ENCODE measurements around the gene FHIP1B. TPM values are rescaled to one million over a fixed set of nuclear protein-coding genes. Genes with fewer than 3 reads are reported as not detected.

The FHIP1B gene
- total and polyA plus RNA-seq, 2 experiments from 2014 or later, result 10.9 to 25.4 TPM

- Histone ChIP-seq H3K9ac (no peak overlapping the region), H3K4me1 (ENCODE audit: insufficient read depth) (0 out of 2 replicates have a peak, but pooled peaks cover 4% of the 10 kb centered on the region), H3K36me3 (ENCODE audit: low read depth) (peaks cover 25% of the 10 kb centered on the region), H4K20me1 (ENCODE audit: insufficient read depth) (no peaks in the 10 kb centered on the region), H3K9me2 (ENCODE audit: insufficient read depth) (no peaks in the 10 kb centered on the region), H3K9me3 (ENCODE audit: low read depth) (no peaks in the 10 kb centered on the region), H2AFZ (no peak overlapping the region), H3F3A (ENCODE audit: insufficient read depth) (no peaks in the 10 kb centered on the region), H3K27me3 (replicated peaks; ENCODE audit: insufficient read depth) (no peaks in the 10 kb centered on the region), H3K4me2 (ENCODE audit: unreplicated experiment) (no peak overlapping the region), H3K27ac (no peak overlapping the region), H3K79me2 (ENCODE audit: insufficient read depth) (no peaks in the 10 kb centered on the region), H3K4me3 (no peak overlapping the region)
- TF ChIP-seq EZH2phosphoT487 (IDR thresholded peaks at IDR 0.05; ENCODE audit: insufficient read depth, low read depth) (no peak), EZH2 (IDR thresholded peaks at IDR 0.05; ENCODE audit: insufficient read depth, poor library complexity, severe bottlenecking) (no peak)
- peak; percentile 45 for DNase-seq
- 95 to 99% methylated on average over 9 of the region's 9 CpGs for WGBS, 2 experiments (ENCODE audit: low coverage in 1 of 2, low lambda C conversion rate in 2 of 2, missing lambda C conversion rate in 2 of 2)
- in situ Hi-C loops (cut with MboI), result no loop called here
Measured at GRCh38 chr11:6210274-6210955, 24.0 kb downstream of the FHIP1B start.

- no peaks in the 10 kb centered on the region for H3K9me2 ChIP-seq (ENCODE audit: insufficient read depth)
- no peak overlapping the region for H3K27ac ChIP-seq
- no peak overlapping the region for H3K4me2 ChIP-seq (ENCODE audit: unreplicated experiment)
- no peak overlapping the region for H3K4me3 ChIP-seq
- in situ Hi-C loops (cut with MboI), result no loop called here
- no peaks in the 10 kb centered on the region for H4K20me1 ChIP-seq (ENCODE audit: insufficient read depth)
- WGBS, 2 experiments (ENCODE audit: low coverage in 1 of 2, low lambda C conversion rate in 2 of 2, missing lambda C conversion rate in 2 of 2), result 93 to 98% methylated on average over 12 of the region's 12 CpGs
- H3K9me3 ChIP-seq (ENCODE audit: low read depth), result no peaks in the 10 kb centered on the region
- H3K36me3 ChIP-seq (ENCODE audit: low read depth), result peaks cover 19% of the 10 kb centered on the region
- no peaks in the 10 kb centered on the region for H3K79me2 ChIP-seq (ENCODE audit: insufficient read depth)
- no peaks in the 10 kb centered on the region for H3F3A ChIP-seq (ENCODE audit: insufficient read depth)
- H3K9ac ChIP-seq, result no peak overlapping the region
- H2AFZ ChIP-seq, result no peak overlapping the region
- no peak for TF ChIP-seq EZH2 (IDR thresholded peaks at IDR 0.05; ENCODE audit: insufficient read depth, poor library complexity, severe bottlenecking)
- no peak for TF ChIP-seq EZH2phosphoT487 (IDR thresholded peaks at IDR 0.05; ENCODE audit: insufficient read depth, low read depth)
- no peak for DNase-seq
- H3K4me1 ChIP-seq (ENCODE audit: insufficient read depth), result 0 out of 2 replicates have a peak, but pooled peaks cover 4% of the 10 kb centered on the region
- no peaks in the 10 kb centered on the region for H3K27me3 ChIP-seq (replicated peaks; ENCODE audit: insufficient read depth)
Measured at GRCh38 chr11:6209801-6210200, 24.6 kb downstream of the FHIP1B start.

- no peak overlapping the region for H3K9ac ChIP-seq
- no peaks in the 10 kb centered on the region; the same call in 1 of the 2 replicates for H3K36me3 ChIP-seq (ENCODE audit: low read depth)
- no peaks in the 10 kb centered on the region for H4K20me1 ChIP-seq (ENCODE audit: insufficient read depth)
- H3K4me1 ChIP-seq (ENCODE audit: insufficient read depth), result peaks cover 9% of the 10 kb centered on the region
- H3K9me2 ChIP-seq (ENCODE audit: insufficient read depth), result no peaks in the 10 kb centered on the region
- no peaks in the 10 kb centered on the region for H3K79me2 ChIP-seq (ENCODE audit: insufficient read depth)
- H3K27me3 ChIP-seq (replicated peaks; ENCODE audit: insufficient read depth), result no peaks in the 10 kb centered on the region
- no peak overlapping the region for H3K27ac ChIP-seq
- TF ChIP-seq EZH2phosphoT487 (IDR thresholded peaks at IDR 0.05; ENCODE audit: insufficient read depth, low read depth) (no peak), EZH2 (IDR thresholded peaks at IDR 0.05; ENCODE audit: insufficient read depth, poor library complexity, severe bottlenecking) (no peak)
- no peak overlapping the region for H2AFZ ChIP-seq
- WGBS, 2 experiments (ENCODE audit: low coverage in 1 of 2, low lambda C conversion rate in 2 of 2, missing lambda C conversion rate in 2 of 2), result 82 to 86% methylated on average over 3 of the region's 3 CpGs
- in situ Hi-C loops (cut with MboI), result no loop called here
- H3K4me3 ChIP-seq, result no peak overlapping the region
- no peak overlapping the region for H3K4me2 ChIP-seq (ENCODE audit: unreplicated experiment)
- 0 out of 2 replicates have a peak, but pooled peaks cover 4% of the 10 kb centered on the region for H3F3A ChIP-seq (ENCODE audit: insufficient read depth)
- no peak for DNase-seq
- no peaks in the 10 kb centered on the region for H3K9me3 ChIP-seq (ENCODE audit: low read depth)
Measured at GRCh38 chr11:6206456-6207180, 27.8 kb downstream of the FHIP1B start.

GRCh38 chr11:6205366-6205765 is 29.1 kb downstream of the FHIP1B start, which contains the start of gene C11orf42:
Gene C11orf42 (plus strand): TSS chr11:6205557. CDS start chr11:6205616, 59 bp downstream.
- no peak for DNase-seq
- no peaks in the 10 kb centered on the region for H3K79me2 ChIP-seq (ENCODE audit: insufficient read depth)
- H3K27me3 ChIP-seq (replicated peaks; ENCODE audit: insufficient read depth), result no peaks in the 10 kb centered on the region
- 0 out of 2 replicates have a peak, but pooled peaks cover 8% of the 10 kb centered on the region for H3F3A ChIP-seq (ENCODE audit: insufficient read depth)
- H3K4me1 ChIP-seq (ENCODE audit: insufficient read depth), result peaks cover 13% of the 10 kb centered on the region
- H3K9me2 ChIP-seq (ENCODE audit: insufficient read depth), result no peaks in the 10 kb centered on the region
- no peak within 1 kb of the TSS for H3K9ac ChIP-seq
- 53 to 72% methylated on average over 1 of the region's 1 CpG for WGBS, 2 experiments (ENCODE audit: low coverage in 1 of 2, low lambda C conversion rate in 2 of 2, missing lambda C conversion rate in 2 of 2)
- no peak within 1 kb of the TSS for H3K4me3 ChIP-seq
- in situ Hi-C loops (cut with MboI), result no loop called here
- H3K36me3 ChIP-seq (ENCODE audit: low read depth), result no peaks in the 10 kb centered on the region; the same call in 1 of the 2 replicates
- no peaks in the 10 kb centered on the region for H4K20me1 ChIP-seq (ENCODE audit: insufficient read depth)
- no peak for TF ChIP-seq EZH2 (IDR thresholded peaks at IDR 0.05; ENCODE audit: insufficient read depth, poor library complexity, severe bottlenecking)
- no peak for TF ChIP-seq EZH2phosphoT487 (IDR thresholded peaks at IDR 0.05; ENCODE audit: insufficient read depth, low read depth)
- H2AFZ ChIP-seq, result no peak within 1 kb of the TSS
- no peaks in the 10 kb centered on the region for H3K9me3 ChIP-seq (ENCODE audit: low read depth)
- no peak within 1 kb of the TSS for H3K4me2 ChIP-seq (ENCODE audit: unreplicated experiment)
- H3K27ac ChIP-seq, result no peak within 1 kb of the TSS
